Suprapubic skin (tissue), 4 donors: ENCODE measurements around the gene LRRC55. TPM values are rescaled to one million over a fixed set of nuclear protein-coding genes. Genes with fewer than 3 reads are reported as not detected.

Experiments used
- DNase-seq, 2 donors: peaks; one replicate each; pipeline ENCODE4 v3.0.0-alpha.2; 2019; ENCODE audit warnings: low spot score in 2 of 2
- H3K27ac ChIP-seq: fragments of 200-600 bp; sonication (generic); one replicate; pipeline ENCODE4 v1.5.1; 2019
- H3K27me3 ChIP-seq: fragments of 200-600 bp; sonication (generic); one replicate; pipeline ENCODE4 v1.5.1; 2019
- H3K36me3 ChIP-seq: fragments of 200-600 bp; sonication (generic); one replicate; pipeline ENCODE4 v1.5.1; 2019
- H3K4me1 ChIP-seq: fragments of 200-600 bp; sonication (generic); one replicate; pipeline ENCODE4 v1.5.1; 2019
- H3K4me3 ChIP-seq: fragments of 200-600 bp; sonication (generic); one replicate; pipeline ENCODE4 v1.5.1; 2019; ENCODE audit warnings: mild to moderate bottlenecking
- H3K9me3 ChIP-seq: fragments of 200-600 bp; sonication (generic); one replicate; pipeline ENCODE4 v1.5.1; 2019
- CTCF ChIP-seq, 2 donors: fragments of 200-600 bp in 1 of 2; fragments of 450-650 bp in 1 of 2; sonication (generic) in 1 of 2; IDR thresholded peaks; one replicate each; pipeline ENCODE4 v1.5.1; 2016 to 2019; ENCODE audit warnings: antibody characterized with exemption in 2 of 2, mild to moderate bottlenecking in 1 of 2, moderate library complexity in 1 of 2
- EP300 ChIP-seq: sonication (generic); formaldehyde crosslinking; IDR thresholded peaks from one replicate; pipeline ENCODE4 v1.6.1; 2017; ENCODE audit warnings: antibody characterized with exemption
- POLR2A ChIP-seq, 2 donors: fragments of 450-650 bp; IDR thresholded peaks; one replicate each; pipeline ENCODE4 v1.6.1; 2017; ENCODE audit warnings: antibody characterized with exemption in 2 of 2, mild to moderate bottlenecking in 2 of 2, moderate library complexity in 2 of 2
- POLR2AphosphoS5 ChIP-seq, 3 donors: sonication (generic); formaldehyde crosslinking; IDR thresholded peaks; one replicate each; pipeline ENCODE4 v1.6.1; 2017; ENCODE audit warnings: antibody characterized with exemption in 3 of 3
- WGBS: methylation state at CpG from one replicate; pipeline ENCODE4 v1.1.5; 2018; 5-methylcytosine and 5-hydroxymethylcytosine counted together
- total RNA-seq, 4 donors: library from RNA; depleted of rRNA; stranded (reverse); fragments of >200 nt; gene quantifications; one replicate each; pipeline ENCODE4 v1.1.0, GENCODE V29; 2016

LRRC55 gene
- total RNA-seq, 4 donors from 2014 or later, result 0.08 to 0.24 (median 0.17) TPM; not detected in 1

GRCh38 chr11:57203882-57204480 is 22.2 kb downstream of the LRRC55 start:
- TF ChIP-seq POLR2A (IDR thresholded peaks at IDR 0.05) (no peak), POLR2AphosphoS5 (IDR thresholded peaks at IDR 0.05) (no peak), EP300 (no peak), CTCF (IDR thresholded peaks at IDR 0.05) (no peak)
- Histone ChIP-seq H3K27ac (no peak overlapping the region), H3K9me3 (no peaks in the 10 kb centered on the region), H3K27me3 (peaks cover 9% of the 10 kb centered on the region), H3K4me3 (no peak overlapping the region), H3K4me1 (peaks cover 17% of the 10 kb centered on the region), H3K36me3 (no peaks in the 10 kb centered on the region)
- 72% methylated on average over 7 of the region's 7 CpGs for WGBS
- no peak for DNase-seq

GRCh38 chr11:57205041-57205641 is 23.4 kb downstream of the LRRC55 start:
- WGBS, result 14% methylated on average over 3 of the region's 3 CpGs
- Histone ChIP-seq H3K36me3 (no peaks in the 10 kb centered on the region), H3K4me1 (peaks cover 17% of the 10 kb centered on the region), H3K27me3 (peaks cover 9% of the 10 kb centered on the region), H3K4me3 (no peak overlapping the region), H3K27ac (no peak overlapping the region), H3K9me3 (no peaks in the 10 kb centered on the region)
- TF ChIP-seq POLR2A (IDR thresholded peaks at IDR 0.05) (no peak), POLR2AphosphoS5 (IDR thresholded peaks at IDR 0.05) (no peak), EP300 (no peak), CTCF (IDR thresholded peaks at IDR 0.05) (no peak)
- no peak for DNase-seq

GRCh38 chr11:57207168-57207567 is 25.4 kb downstream of the LRRC55 start:
- Histone ChIP-seq H3K36me3 (no peaks in the 10 kb centered on the region), H3K27ac (no peak overlapping the region), H3K9me3 (no peaks in the 10 kb centered on the region), H3K27me3 (peaks cover 7% of the 10 kb centered on the region), H3K4me3 (no peak overlapping the region), H3K4me1 (peaks cover 10% of the 10 kb centered on the region)
- DNase-seq, result no peak
- TF ChIP-seq POLR2AphosphoS5 (IDR thresholded peaks at IDR 0.05) (no peak), EP300 (no peak), POLR2A (IDR thresholded peaks at IDR 0.05) (no peak)
- 77% methylated on average over 6 of the region's 6 CpGs for WGBS

GRCh38 chr11:57210781-57211180 is 29.0 kb downstream of the LRRC55 start:
- WGBS, result 61% methylated on average over 7 of the region's 7 CpGs
- Histone ChIP-seq H3K27ac (no peak overlapping the region), H3K36me3 (no peaks in the 10 kb centered on the region), H3K4me1 (peaks cover 17% of the 10 kb centered on the region), H3K9me3 (no peaks in the 10 kb centered on the region), H3K4me3 (no peak overlapping the region), H3K27me3 (peaks cover 4% of the 10 kb centered on the region)
- no peak for TF ChIP-seq POLR2AphosphoS5 (IDR thresholded peaks at IDR 0.05)
- no peak for TF ChIP-seq POLR2A (IDR thresholded peaks at IDR 0.05)
- TF ChIP-seq EP300, result no peak
- no peak for TF ChIP-seq CTCF (IDR thresholded peaks at IDR 0.05)
- no peak for DNase-seq

- DNase-seq, result no peak
- no peaks in the 10 kb centered on the region for H3K27me3 ChIP-seq
- H3K36me3 ChIP-seq, result no peaks in the 10 kb centered on the region
- 42% methylated on average over 9 of the region's 9 CpGs for WGBS
- no peaks in the 10 kb centered on the region for H3K9me3 ChIP-seq
- peaks cover 17% of the 10 kb centered on the region for H3K4me1 ChIP-seq
- no peak overlapping the region for H3K4me3 ChIP-seq
- TF ChIP-seq POLR2A (IDR thresholded peaks at IDR 0.05) (no peak), CTCF (IDR thresholded peaks at IDR 0.05) (no peak), EP300 (no peak)
- H3K27ac ChIP-seq, result no peak overlapping the region
These were observed 31.8 kb downstream of the LRRC55 start for GRCh38 chr11:57213342-57214097.
